ENCODE results near the gene TMEM190.

The TMEM190 gene

GRCh38 chr19:55352040-55352439 is 24.6 kb upstream of the TMEM190 start:
- no peak for DNase-seq

- no peak for DNase-seq
Observed at GRCh38 chr19:55352549-55353145, 24.0 kb upstream of the TMEM190 start.

- DNase-seq: no peak
Observed at GRCh38 chr19:55353356-55353802, 23.2 kb upstream of the TMEM190 start.

GRCh38 chr19:55353803-55354697 is 22.6 kb upstream of the TMEM190 start:
- DNase-seq: no peak

- DNase-seq: no peak
Observed at GRCh38 chr19:55354698-55355212, 21.9 kb upstream of the TMEM190 start, which contains the start of gene COX6B2. Gene COX6B2 (minus strand): TSS chr19:55354719. CDS start chr19:55354521, 198 bp downstream.

- no peak for DNase-seq
Observed at GRCh38 chr19:55355213-55355821, 21.3 kb upstream of the TMEM190 start.

GRCh38 chr19:55358493-55358892 is 18.1 kb upstream of the TMEM190 start:
- DNase-seq: no peak

GRCh38 chr19:55358943-55359908 is 17.4 kb upstream of the TMEM190 start:
- DNase-seq: no peak

- DNase-seq: no peak
Observed at GRCh38 chr19:55360902-55361301, 15.7 kb upstream of the TMEM190 start.

GRCh38 chr19:55362174-55362989 is 14.2 kb upstream of the TMEM190 start:
- no peak for DNase-seq

- no peak for DNase-seq
Observed at GRCh38 chr19:55362990-55363716, 13.5 kb upstream of the TMEM190 start, which contains the start of gene GARIN5B. Gene GARIN5B (minus strand): TSS chr19:55363260. CDS start chr19:55363066, 194 bp downstream.

- DNase-seq: no peak
Observed at GRCh38 chr19:55365245-55365644, 11.4 kb upstream of the TMEM190 start.

GRCh38 chr19:55365964-55366363 is 10.7 kb upstream of the TMEM190 start:
- no peak for DNase-seq

GRCh38 chr19:55366790-55367189 is 9.8 kb upstream of the TMEM190 start:
- DNase-seq: no peak

GRCh38 chr19:55368106-55368505 is 8.5 kb upstream of the TMEM190 start:
- no peak for DNase-seq

- no peak for DNase-seq
Observed at GRCh38 chr19:55368701-55369563, 7.7 kb upstream of the TMEM190 start.

GRCh38 chr19:55369653-55370304 is 6.8 kb upstream of the TMEM190 start:
- DNase-seq: no peak

GRCh38 chr19:55370305-55370988 is 6.2 kb upstream of the TMEM190 start, which contains the start of gene IL11:
Gene IL11 (minus strand): TSS chr19:55370463. CDS start chr19:55370310, 153 bp downstream.
- DNase-seq: no peak
